ENCODE results near the gene CCDC74B. TPM values are rescaled to one million over a fixed set of nuclear protein-coding genes. Genes with fewer than 3 reads are reported as not detected.
"Not testable (repeated sequence)": the region's sequence is repeated elsewhere in the genome, so short reads cannot be mapped to it uniquely, and the experiment has no call there.

Gene CCDC74B
- not detected for total RNA-seq

GRCh38 chr2:130145006-130145414 is at the start of gene CCDC74B:
Gene CCDC74B, minus strand, starts transcription at chr2:130145112. Its CDS starts 116 bp downstream, at chr2:130144996.
- peak; percentile 16 for DNase-seq

- not testable (repeated sequence) for DNase-seq
Measured at GRCh38 chr2:130193824-130194223, 48.9 kb upstream of the CCDC74B start.

- DNase-seq, result not testable (repeated sequence)
Measured at GRCh38 chr2:130192451-130192850, 47.5 kb upstream of the CCDC74B start.

GRCh38 chr2:130191319-130191718 is 46.4 kb upstream of the CCDC74B start:
- not testable (repeated sequence) for DNase-seq

- no peak for DNase-seq
Measured at GRCh38 chr2:130190237-130190636, 45.3 kb upstream of the CCDC74B start.

GRCh38 chr2:130188958-130189357 is 44.0 kb upstream of the CCDC74B start:
- DNase-seq, result not testable (repeated sequence)

GRCh38 chr2:130187859-130188792 is 43.2 kb upstream of the CCDC74B start:
- not testable (repeated sequence) for DNase-seq

GRCh38 chr2:130187268-130187667 is 42.4 kb upstream of the CCDC74B start:
- no peak for DNase-seq

- DNase-seq, result no peak
Measured at GRCh38 chr2:130186391-130186790, 41.5 kb upstream of the CCDC74B start.

- no peak for DNase-seq
Measured at GRCh38 chr2:130185896-130186295, 41.0 kb upstream of the CCDC74B start.

- DNase-seq, result no peak
Measured at GRCh38 chr2:130185436-130185835, 40.5 kb upstream of the CCDC74B start.

- no peak for DNase-seq
Measured at GRCh38 chr2:130183512-130184373, 38.8 kb upstream of the CCDC74B start.

- DNase-seq, result not testable (repeated sequence)
Measured at GRCh38 chr2:130182826-130183511, 38.1 kb upstream of the CCDC74B start.

GRCh38 chr2:130181880-130182682 is 37.2 kb upstream of the CCDC74B start, which contains the start of gene MZT2B:
Gene MZT2B, plus strand, starts transcription at chr2:130182262. Its CDS starts 21 bp downstream, at chr2:130182283.
- DNase-seq, result peak; percentile 84

- peak; percentile 98 for DNase-seq
Measured at GRCh38 chr2:130181325-130181879, 36.5 kb upstream of the CCDC74B start, which contains the start of gene SMPD4. Gene SMPD4, minus strand, starts transcription at chr2:130181602. Its CDS starts 5,010 bp downstream, at chr2:130176592.

GRCh38 chr2:130180404-130181324 is 35.8 kb upstream of the CCDC74B start:
- DNase-seq, result not testable (repeated sequence)

GRCh38 chr2:130174866-130175265 is 30.0 kb upstream of the CCDC74B start:
- DNase-seq, result not testable (repeated sequence)

- no peak for DNase-seq
Measured at GRCh38 chr2:130169896-130170295, 25.0 kb upstream of the CCDC74B start.

GRCh38 chr2:130169163-130169562 is 24.3 kb upstream of the CCDC74B start:
- DNase-seq, result not testable (repeated sequence)

GRCh38 chr2:130166611-130167010 is 21.7 kb upstream of the CCDC74B start:
- DNase-seq, result not testable (repeated sequence)

Data from effector CD4-positive, alpha-beta T cell (primary cell).